Measurements from ENCODE around the gene CYP4F12. TPM values are rescaled to one million over a fixed set of nuclear protein-coding genes. Genes with fewer than 3 reads are reported as not detected.

CYP4F12 gene
- total and polyA plus RNA-seq, 2 experiments from 2014 or later: not detected

GRCh38 chr19:15629003-15629880 lies 43.6 kb upstream of the CYP4F12 start:
- no peaks in the 10 kb centered on the region for H3K9me2 ChIP-seq (ENCODE audit: insufficient read depth)
- H3K27me3 Mint-ChIP-seq (ENCODE audit: insufficient read depth, low read depth, poor library complexity): peaks cover 3% of the 10 kb centered on the region
- H3K36me3 Mint-ChIP-seq (ENCODE audit: low read depth): peaks cover 15% of the 10 kb centered on the region
- no peak overlapping the region for H2AFZ ChIP-seq
- H3K79me2 ChIP-seq (replicated peaks; ENCODE audit: insufficient read depth): no peaks in the 10 kb centered on the region
- no peak overlapping the region for H3K4me3 ChIP-seq
- H3K4me1 Mint-ChIP-seq: no peaks in the 10 kb centered on the region
- H3K4me2 ChIP-seq: no peak overlapping the region
- no peaks in the 10 kb centered on the region for H4K20me1 ChIP-seq (replicated peaks; ENCODE audit: insufficient read depth)
- no peak overlapping the region for H3K27ac ChIP-seq (ENCODE audit: low read depth)
- H3K27me3 ChIP-seq (ENCODE audit: insufficient read depth): no peaks in the 10 kb centered on the region
- TF ChIP-seq NANOG (IDR thresholded peaks at IDR 0.05; ENCODE audit: borderline replicate concordance) (no peak), ETS1 (IDR thresholded peaks at IDR 0.05) (no peak), STAT1 (IDR thresholded peaks at IDR 0.05; ENCODE audit: unreplicated experiment) (no peak)
- TF ChIP-seq, protein P1, sequence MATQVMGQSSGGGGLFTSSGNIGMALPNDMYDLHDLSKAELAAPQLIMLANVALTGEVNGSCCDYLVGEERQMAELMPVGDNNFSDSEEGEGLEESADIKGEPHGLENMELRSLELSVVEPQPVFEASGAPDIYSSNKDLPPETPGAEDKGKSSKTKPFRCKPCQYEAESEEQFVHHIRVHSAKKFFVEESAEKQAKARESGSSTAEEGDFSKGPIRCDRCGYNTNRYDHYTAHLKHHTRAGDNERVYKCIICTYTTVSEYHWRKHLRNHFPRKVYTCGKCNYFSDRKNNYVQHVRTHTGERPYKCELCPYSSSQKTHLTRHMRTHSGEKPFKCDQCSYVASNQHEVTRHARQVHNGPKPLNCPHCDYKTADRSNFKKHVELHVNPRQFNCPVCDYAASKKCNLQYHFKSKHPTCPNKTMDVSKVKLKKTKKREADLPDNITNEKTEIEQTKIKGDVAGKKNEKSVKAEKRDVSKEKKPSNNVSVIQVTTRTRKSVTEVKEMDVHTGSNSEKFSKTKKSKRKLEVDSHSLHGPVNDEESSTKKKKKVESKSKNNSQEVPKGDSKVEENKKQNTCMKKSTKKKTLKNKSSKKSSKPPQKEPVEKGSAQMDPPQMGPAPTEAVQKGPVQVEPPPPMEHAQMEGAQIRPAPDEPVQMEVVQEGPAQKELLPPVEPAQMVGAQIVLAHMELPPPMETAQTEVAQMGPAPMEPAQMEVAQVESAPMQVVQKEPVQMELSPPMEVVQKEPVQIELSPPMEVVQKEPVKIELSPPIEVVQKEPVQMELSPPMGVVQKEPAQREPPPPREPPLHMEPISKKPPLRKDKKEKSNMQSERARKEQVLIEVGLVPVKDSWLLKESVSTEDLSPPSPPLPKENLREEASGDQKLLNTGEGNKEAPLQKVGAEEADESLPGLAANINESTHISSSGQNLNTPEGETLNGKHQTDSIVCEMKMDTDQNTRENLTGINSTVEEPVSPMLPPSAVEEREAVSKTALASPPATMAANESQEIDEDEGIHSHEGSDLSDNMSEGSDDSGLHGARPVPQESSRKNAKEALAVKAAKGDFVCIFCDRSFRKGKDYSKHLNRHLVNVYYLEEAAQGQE (IDR thresholded peaks at IDR 0.05; ENCODE audit: unreplicated experiment): no peak
- TF ChIP-seq, protein P2, sequence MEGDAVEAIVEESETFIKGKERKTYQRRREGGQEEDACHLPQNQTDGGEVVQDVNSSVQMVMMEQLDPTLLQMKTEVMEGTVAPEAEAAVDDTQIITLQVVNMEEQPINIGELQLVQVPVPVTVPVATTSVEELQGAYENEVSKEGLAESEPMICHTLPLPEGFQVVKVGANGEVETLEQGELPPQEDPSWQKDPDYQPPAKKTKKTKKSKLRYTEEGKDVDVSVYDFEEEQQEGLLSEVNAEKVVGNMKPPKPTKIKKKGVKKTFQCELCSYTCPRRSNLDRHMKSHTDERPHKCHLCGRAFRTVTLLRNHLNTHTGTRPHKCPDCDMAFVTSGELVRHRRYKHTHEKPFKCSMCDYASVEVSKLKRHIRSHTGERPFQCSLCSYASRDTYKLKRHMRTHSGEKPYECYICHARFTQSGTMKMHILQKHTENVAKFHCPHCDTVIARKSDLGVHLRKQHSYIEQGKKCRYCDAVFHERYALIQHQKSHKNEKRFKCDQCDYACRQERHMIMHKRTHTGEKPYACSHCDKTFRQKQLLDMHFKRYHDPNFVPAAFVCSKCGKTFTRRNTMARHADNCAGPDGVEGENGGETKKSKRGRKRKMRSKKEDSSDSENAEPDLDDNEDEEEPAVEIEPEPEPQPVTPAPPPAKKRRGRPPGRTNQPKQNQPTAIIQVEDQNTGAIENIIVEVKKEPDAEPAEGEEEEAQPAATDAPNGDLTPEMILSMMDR (conservative IDR thresholded peaks at IDR 0.05; ENCODE audit: low read depth in 2 of 2): peak; percentile 68 to 79
- ATAC-seq: peak; percentile 54
- H3K4me1 ChIP-seq (ENCODE audit: insufficient read depth): no peaks in the 10 kb centered on the region
- H3K9me3 Mint-ChIP-seq: peaks cover 82% of the 10 kb centered on the region
- peak; percentile 62 for DNase-seq (ENCODE audit: low spot score)
- H3K4me3 Mint-ChIP-seq: no peak overlapping the region
- H3K27ac Mint-ChIP-seq: no peak overlapping the region
- no peaks in the 10 kb centered on the region for H3F3A ChIP-seq (replicated peaks; ENCODE audit: low read depth)
- H3K36me3 ChIP-seq (ENCODE audit: insufficient read depth): no peaks in the 10 kb centered on the region; the same call in 1 of the 2 replicates

DNA sequence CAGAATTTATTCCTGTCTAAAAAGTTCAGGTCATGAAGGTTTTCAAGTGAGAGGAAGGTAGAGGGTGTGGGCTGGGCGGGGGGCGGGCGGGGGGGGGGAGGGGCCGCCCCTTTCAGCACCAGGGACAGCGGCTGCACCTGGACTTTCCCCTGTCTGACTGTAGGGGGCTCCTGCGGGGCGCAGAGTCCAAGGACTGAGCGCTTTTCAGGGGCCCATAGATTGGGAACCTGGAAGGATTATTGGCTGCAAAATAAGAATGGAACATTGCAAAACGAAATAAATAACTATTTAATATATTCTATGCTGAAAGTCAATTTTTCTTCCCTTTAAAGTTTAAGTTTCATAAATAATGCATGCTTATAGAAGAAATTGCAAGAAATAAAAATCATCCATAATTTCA lies 41.1 kb upstream of the CYP4F12 start:
- no peak overlapping the region for H2AFZ ChIP-seq
- Mint-ChIP-seq H3K4me1 (no peaks in the 10 kb centered on the region), H3K36me3 (ENCODE audit: low read depth) (peaks cover 19% of the 10 kb centered on the region), H3K9me3 (peaks cover 87% of the 10 kb centered on the region), H3K4me3 (no peak overlapping the region), H3K27me3 (ENCODE audit: insufficient read depth, low read depth, poor library complexity) (peaks cover 5% of the 10 kb centered on the region), H3K27ac (no peak overlapping the region)
- H3K36me3 ChIP-seq (ENCODE audit: insufficient read depth): no peaks in the 10 kb centered on the region; the same call in 1 of the 2 replicates
- DNase-seq (ENCODE audit: low spot score): peak; percentile 28
- no peaks in the 10 kb centered on the region for H3K9me2 ChIP-seq (ENCODE audit: insufficient read depth)
- no peak for ATAC-seq
- H3K4me1 ChIP-seq (ENCODE audit: insufficient read depth): no peaks in the 10 kb centered on the region
- H3K27me3 ChIP-seq (ENCODE audit: insufficient read depth): no peaks in the 10 kb centered on the region
- H3K4me3 ChIP-seq: no peak overlapping the region
- H4K20me1 ChIP-seq (replicated peaks; ENCODE audit: insufficient read depth): no peaks in the 10 kb centered on the region
- H3K79me2 ChIP-seq (replicated peaks; ENCODE audit: insufficient read depth): no peaks in the 10 kb centered on the region
- no peaks in the 10 kb centered on the region for H3F3A ChIP-seq (replicated peaks; ENCODE audit: low read depth)
- H3K27ac ChIP-seq (ENCODE audit: low read depth): no peak overlapping the region
- H3K4me2 ChIP-seq: no peak overlapping the region
- TF ChIP-seq, protein P1 (IDR thresholded peaks at IDR 0.05; ENCODE audit: unreplicated experiment): peak; percentile 66
